Measurements from ENCODE around the gene KCP.

Gene KCP

DNA sequence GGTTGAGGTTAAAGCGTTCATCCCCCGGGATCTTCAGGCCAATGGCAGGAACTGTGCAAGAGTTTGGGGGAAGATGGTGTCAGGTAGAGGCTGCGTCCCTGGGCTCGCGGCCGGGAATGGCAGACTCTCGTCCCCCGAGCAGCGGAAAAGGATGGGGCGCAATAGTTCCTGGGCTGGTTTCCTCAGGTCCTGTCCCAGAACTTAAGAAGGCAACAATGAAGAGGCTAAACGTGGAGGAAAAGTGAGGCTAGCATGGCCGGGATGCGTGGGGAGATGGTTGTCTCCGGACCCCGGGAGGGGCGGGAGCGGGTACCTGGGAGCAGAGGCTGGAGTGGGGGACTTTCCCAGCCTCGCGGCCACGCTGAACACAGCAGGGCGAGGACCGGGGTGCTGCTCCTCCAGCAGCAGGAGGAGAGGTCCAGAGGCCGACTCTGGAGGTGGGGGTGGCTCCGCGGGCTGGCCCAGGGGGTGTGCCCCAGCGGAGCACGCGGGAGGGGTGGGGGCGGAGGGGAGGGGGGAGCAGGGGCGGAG is 28.1 kb upstream of the KCP start:
- no peak for DNase-seq

- no peak for DNase-seq
Measured at GRCh38 chr7:128937647-128938543, 27.4 kb upstream of the KCP start, which contains the start of gene IRF5. Gene IRF5 (plus strand): TSS chr7:128937927. CDS start chr7:128942082, 4,155 bp downstream.

DNA sequence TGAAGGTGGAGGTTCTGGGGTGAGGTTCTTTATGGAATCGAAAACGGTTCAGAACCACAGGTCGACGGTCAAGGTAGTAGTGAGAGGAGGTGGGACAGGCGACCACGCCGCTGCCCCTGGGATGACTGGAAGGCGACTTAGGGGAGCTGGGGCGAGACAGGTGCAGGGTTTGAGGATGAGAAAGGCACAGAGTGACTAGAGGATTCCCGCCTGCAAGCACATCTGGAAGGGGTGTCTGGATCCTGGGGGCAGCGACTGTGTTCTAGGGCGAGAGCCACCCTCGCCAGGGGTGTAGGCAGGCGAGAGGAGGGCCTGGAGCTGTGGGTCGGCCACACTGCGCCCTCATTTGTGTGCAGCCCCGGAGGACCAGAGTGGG is 26.8 kb upstream of the KCP start:
- no peak for DNase-seq

- no peak for DNase-seq
Measured at GRCh38 chr7:128936798-128937197, 26.3 kb upstream of the KCP start.

GRCh38 chr7:128935342-128935730 is 24.8 kb upstream of the KCP start:
- DNase-seq = no peak

- no peak for DNase-seq
Measured at GRCh38 chr7:128934361-128935341, 24.1 kb upstream of the KCP start.

- peak; percentile 34 for DNase-seq
Measured at GRCh38 chr7:128933180-128933891, 22.8 kb upstream of the KCP start.

GRCh38 chr7:128932862-128933179 is 22.3 kb upstream of the KCP start:
- no peak for DNase-seq

- no peak for DNase-seq
Measured at GRCh38 chr7:128931965-128932861, 21.7 kb upstream of the KCP start.

DNA sequence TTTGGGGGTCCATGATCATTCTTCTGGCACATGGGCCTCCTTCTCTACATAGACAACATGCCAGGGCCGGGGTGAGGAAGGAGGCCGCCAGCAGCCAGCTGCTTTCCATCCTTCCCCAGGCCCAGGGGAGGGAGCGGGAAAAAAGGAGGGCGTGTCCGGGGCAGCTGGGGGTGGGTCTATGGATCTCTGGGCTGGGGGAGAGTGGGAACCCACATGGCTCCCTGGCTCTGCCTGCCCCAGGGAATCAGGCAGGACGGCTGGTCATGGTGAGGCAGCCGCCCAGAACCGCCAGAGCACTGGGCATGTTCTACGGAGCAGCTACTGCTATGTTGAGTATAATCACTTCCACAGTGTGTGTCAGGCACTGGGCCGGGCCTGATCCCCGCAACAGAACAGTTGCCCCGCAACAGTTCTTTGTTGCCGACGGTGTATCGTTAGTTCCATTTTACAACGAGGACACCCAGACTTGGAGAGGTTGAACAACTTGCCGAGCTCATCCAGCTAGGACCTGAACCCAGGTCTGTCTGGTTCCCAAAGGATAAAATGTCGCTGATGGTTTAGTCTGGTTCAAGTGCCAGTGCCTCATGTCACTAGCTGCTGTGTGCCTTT is 20.8 kb upstream of the KCP start:
- DNase-seq = no peak

DNA sequence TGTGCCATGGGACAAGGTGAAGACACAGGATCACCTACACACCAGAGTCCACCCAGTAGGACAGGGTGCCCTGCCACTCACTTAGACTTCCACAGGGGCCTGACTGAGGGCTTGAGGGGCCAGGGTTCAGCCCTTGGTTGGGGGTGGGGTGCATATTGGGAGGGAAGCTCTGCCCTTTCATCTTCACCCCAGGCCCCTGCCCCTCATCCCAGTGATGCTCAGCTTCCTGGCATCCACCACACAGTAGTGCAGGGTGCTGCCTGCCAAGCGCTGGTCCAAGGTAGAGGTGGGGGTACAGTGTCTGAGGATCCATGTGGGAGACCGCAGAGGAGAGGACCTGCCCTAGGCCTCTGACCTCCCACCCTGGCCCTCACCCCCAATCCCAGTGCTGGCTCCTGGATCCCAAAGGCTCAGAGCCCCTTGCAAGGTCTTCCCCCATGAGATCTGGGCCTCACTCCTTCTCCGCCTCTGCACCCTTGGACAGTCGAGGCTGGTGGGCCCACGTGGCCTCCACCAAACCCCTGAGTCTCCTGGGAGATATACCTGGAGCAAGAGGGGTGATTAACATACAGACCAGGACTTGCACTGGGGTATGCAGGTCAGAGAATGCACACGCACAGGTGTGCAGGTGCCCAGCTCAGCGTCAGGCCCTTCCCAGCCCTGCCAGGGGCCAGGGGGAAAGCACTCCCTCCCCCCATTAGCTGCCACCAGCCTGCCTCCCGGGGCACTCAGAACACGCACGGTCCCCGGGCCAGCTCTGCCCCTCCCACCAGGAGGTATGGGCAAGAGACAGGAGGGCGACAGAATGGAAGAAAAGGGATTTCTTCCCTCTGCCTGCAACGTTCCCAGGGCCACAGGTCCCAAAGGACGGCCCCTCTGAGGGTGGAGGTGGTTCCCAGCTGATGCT is 18.6 kb upstream of the KCP start:
- no peak for DNase-seq

GRCh38 chr7:128928159-128928813 is 17.8 kb upstream of the KCP start:
- DNase-seq = no peak

DNA sequence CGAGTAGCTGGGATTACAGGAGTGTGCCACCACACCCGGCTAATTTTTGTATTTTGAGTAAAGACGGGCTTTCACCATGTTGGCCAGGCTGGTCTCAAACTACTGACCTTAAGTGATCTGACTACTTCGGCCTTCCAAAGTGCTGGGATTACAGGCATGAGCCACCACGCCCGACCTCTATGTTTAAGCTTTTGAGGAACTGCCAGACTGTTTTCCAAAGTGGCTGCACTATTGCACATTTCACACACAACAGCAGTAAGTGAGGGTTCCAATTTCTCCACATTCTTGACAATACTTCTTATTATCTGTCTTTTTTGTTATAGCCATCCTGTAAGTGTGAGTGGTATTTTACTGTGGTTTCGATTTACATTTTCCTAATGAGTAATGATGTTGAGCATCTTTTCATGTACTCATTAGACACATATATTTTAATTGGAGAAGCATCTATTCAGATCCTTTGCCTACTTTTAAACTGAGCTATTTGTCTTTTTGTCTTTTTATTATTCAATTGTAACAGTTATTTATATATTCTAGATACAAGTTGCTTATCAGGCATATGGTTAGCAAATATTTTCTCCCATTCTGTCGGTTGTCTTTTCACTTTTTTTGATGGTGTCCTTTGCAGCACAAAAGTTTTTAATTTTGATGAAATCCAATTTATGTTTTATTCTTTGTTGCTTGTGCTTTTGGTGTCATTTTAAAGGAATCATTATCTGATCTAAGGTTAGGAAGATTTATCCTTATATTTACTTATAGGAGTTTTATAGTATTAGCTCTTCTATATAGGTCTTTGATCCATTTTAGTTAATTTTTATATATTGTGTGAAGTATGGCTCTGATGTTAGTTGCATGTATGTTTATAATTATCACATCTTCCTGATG is 14.4 kb upstream of the KCP start:
- DNase-seq = no peak

- DNase-seq = no peak
Measured at GRCh38 chr7:128923411-128923800, 12.9 kb upstream of the KCP start.

GRCh38 chr7:128922496-128923410 is 12.2 kb upstream of the KCP start:
- DNase-seq = no peak

DNA sequence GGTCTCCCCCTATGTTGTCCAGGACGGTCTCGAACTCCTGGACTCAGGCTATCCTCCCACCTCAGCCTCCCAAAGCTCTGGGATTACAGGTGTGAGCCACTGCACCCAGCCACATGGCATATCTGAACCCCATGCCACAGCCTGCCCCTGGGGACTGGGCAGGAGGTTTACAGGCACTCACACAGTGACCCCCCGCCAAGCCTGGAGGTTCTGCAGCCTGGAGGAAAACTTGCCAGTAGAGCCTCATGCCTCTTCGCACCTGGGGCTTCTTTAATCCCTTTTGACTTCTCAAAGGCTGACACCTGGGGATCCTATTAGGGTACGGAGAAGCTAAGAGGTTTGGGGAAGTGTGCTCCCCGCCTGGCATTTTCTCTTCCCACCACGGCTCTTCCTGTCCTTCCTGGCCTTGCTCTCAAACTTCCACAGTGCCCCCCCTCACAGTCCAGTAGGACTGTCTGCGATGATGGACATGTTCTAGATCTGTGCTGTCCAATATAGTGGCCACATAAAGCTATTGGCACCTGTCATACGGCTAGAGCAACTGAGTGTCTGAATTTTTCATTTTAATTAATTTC is 11.4 kb upstream of the KCP start:
- no peak for DNase-seq

DNA sequence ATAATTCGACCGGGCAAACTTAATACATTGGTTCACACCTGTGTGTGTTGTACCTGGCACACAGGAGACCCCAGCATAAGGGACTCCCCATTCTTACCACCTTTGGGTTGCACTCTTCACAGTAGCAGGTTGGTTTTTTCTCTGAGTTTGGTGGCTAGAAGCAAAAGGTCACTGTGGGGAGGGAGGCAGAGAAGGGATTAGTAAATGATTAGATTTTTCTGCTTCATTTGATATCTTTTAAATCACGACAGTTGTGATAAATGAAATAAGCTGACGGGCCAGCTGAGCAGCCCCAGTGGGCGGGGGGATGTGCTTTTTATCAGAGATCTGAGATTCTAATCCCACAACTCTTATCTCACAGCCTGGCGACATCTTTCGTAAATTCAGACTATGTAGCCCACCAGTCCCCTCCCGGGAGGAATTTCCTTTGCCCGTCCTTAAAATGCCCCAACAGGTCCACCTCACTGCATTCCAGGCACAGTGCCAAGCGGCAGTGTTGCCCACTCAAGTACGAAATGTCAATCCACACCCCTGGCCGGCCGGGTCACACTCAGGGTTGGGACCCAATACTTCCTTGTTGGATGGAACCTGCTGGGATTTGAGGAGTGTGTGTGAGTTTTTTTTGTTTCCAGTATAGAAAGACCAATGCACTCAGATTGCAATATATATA is 10.5 kb upstream of the KCP start:
- no peak for DNase-seq
